CD4-positive, alpha-beta T cell (primary cell): ENCODE measurements around the gene ZNF267. TPM values are rescaled to one million over a fixed set of nuclear protein-coding genes. Genes with fewer than 3 reads are reported as not detected.
"Not testable (repeated sequence)": the region's sequence is repeated elsewhere in the genome, so short reads cannot be mapped to it uniquely, and the experiment has no call there.

Experiments
- ATAC-seq: fragments of 200-7000 bp; cut with Tn5 transposase; one replicate; pipeline ENCODE4 v1.10.0; 2022; ENCODE audit warnings: mild to moderate bottlenecking; ENCODE audit not compliant: poor library complexity
- CTCF ChIA-PET: fragments of 350-600 bp; sonication (Branson Sonifier 250); formaldehyde crosslinking; loops from one replicate; lab custom pipeline; 2021; ENCODE audit warnings: antibody characterized with exemption, inconsistent platforms; lab: Charles Lee
- POLR2A ChIA-PET: fragments of 350-600 bp; sonication (Branson Sonifier 250); formaldehyde crosslinking; loops from one replicate; lab custom pipeline; 2021; ENCODE audit warnings: antibody characterized with exemption, inconsistent platforms; lab: Charles Lee
- DNase-seq, 14 experiments: peaks; one replicate each; pipeline ENCODE4 v3.0.0-alpha.2; 2013 to 2020; ENCODE audit warnings: mixed read lengths in 2 of 14
- H3K27ac ChIP-seq, 2 donors: one replicate each; pipeline versions ENCODE4 v1.5.1 to v1.7.0; 2013; ENCODE audit warnings: low read length in 2 of 2, low read depth in 1 of 2, mild to moderate bottlenecking in 1 of 2
- H3K27me3 ChIP-seq, 2 experiments: 1 replicate in 1 of 2; 2 replicates in 1 of 2; pipeline versions ENCODE4 v1.6.1 to v1.7.0; 2013; ENCODE audit warnings: low read length in 2 of 2, control low read depth in 1 of 2, mild to moderate bottlenecking in 1 of 2, moderate library complexity in 1 of 2; ENCODE audit not compliant: insufficient read depth in 2 of 2, control insufficient read depth in 1 of 2
- H3K36me3 ChIP-seq: one replicate; pipeline ENCODE4 v1.6.1; 2013; ENCODE audit warnings: low read length, control low read depth; ENCODE audit not compliant: insufficient read depth
- H3K4me1 ChIP-seq: one replicate; pipeline ENCODE4 v1.6.1; 2013; ENCODE audit warnings: low read length, control low read depth; ENCODE audit not compliant: insufficient read depth
- H3K4me3 ChIP-seq: one replicate; pipeline ENCODE4 v1.5.1; 2013; ENCODE audit warnings: mild to moderate bottlenecking, low read length, moderate library complexity
- H3K9me3 ChIP-seq, 2 experiments: 1 replicate in 1 of 2; 2 replicates in 1 of 2; pipeline versions ENCODE4 v1.6.1 to v1.7.0; 2013; ENCODE audit warnings: low read length in 2 of 2, mild to moderate bottlenecking in 2 of 2, control low read depth in 1 of 2, moderate library complexity in 1 of 2; ENCODE audit not compliant: control insufficient read depth in 1 of 2, insufficient read depth in 1 of 2
- H3K27ac Mint-ChIP-seq: one replicate; pipeline ENCODE4 v1.8.0; 2020; ENCODE audit warnings: mixed read lengths
- H3K27me3 Mint-ChIP-seq: one replicate; pipeline ENCODE4 v1.8.0; 2021; ENCODE audit warnings: mixed read lengths
- H3K36me3 Mint-ChIP-seq: one replicate; pipeline ENCODE4 v1.8.0; 2021; ENCODE audit warnings: low read depth, mixed read lengths
- H3K4me1 Mint-ChIP-seq: one replicate; pipeline ENCODE4 v1.8.0; 2021; ENCODE audit warnings: low read depth, mixed read lengths
- H3K4me3 Mint-ChIP-seq: one replicate; pipeline ENCODE4 v1.8.0; 2020; ENCODE audit warnings: mild to moderate bottlenecking, mixed read lengths
- H3K9me3 Mint-ChIP-seq: one replicate; pipeline ENCODE4 v1.8.0; 2020; ENCODE audit warnings: mixed read lengths
- intact Hi-C, 2 experiments: fragments of 100-400 bp; cut with DNase I in 1 of 2; cut with micrococcal nuclease in 1 of 2; formaldehyde crosslinking; loops; one replicate each; pipeline versions ENCODE4 v1.15.1 to v1.9.0; 2023 to 2025; cut with DNase I, micrococcal nuclease
- total RNA-seq, 174 experiments: library from RNA in 2 of 174; stranded (reverse) in 2 of 174; gene quantifications; one replicate each; pipeline ENCODE4 v1.2.3 and lab custom pipeline; 2021 to 2026
- TF ChIP-seq, protein P1 (sequence below): fragments of 200-600 bp; IDR thresholded peaks from one replicate; pipeline ENCODE4 v1.8.0; 2022; ENCODE audit warnings: antibody characterized with exemption, mild to moderate bottlenecking

Gene ZNF267
- total RNA-seq, 2 experiments from 2014 or later, result 56.0 to 57.9 TPM

GRCh38 chr16:31916056-31916488 lies 42.5 kb downstream of the ZNF267 start:
- no peak overlapping the region for H3K4me3 Mint-ChIP-seq
- peaks cover 28 to 100% of the 10 kb centered on the region in 2 experiments for H3K9me3 ChIP-seq
- H3K4me3 ChIP-seq, result no peak overlapping the region
- H3K9me3 Mint-ChIP-seq, result peaks cover 38% of the 10 kb centered on the region
- peaks cover 53% of the 10 kb centered on the region for H3K36me3 ChIP-seq
- H3K36me3 Mint-ChIP-seq, result peaks cover 95% of the 10 kb centered on the region
- H3K27ac ChIP-seq, result no peak overlapping the region
- TF ChIP-seq, protein P1, sequence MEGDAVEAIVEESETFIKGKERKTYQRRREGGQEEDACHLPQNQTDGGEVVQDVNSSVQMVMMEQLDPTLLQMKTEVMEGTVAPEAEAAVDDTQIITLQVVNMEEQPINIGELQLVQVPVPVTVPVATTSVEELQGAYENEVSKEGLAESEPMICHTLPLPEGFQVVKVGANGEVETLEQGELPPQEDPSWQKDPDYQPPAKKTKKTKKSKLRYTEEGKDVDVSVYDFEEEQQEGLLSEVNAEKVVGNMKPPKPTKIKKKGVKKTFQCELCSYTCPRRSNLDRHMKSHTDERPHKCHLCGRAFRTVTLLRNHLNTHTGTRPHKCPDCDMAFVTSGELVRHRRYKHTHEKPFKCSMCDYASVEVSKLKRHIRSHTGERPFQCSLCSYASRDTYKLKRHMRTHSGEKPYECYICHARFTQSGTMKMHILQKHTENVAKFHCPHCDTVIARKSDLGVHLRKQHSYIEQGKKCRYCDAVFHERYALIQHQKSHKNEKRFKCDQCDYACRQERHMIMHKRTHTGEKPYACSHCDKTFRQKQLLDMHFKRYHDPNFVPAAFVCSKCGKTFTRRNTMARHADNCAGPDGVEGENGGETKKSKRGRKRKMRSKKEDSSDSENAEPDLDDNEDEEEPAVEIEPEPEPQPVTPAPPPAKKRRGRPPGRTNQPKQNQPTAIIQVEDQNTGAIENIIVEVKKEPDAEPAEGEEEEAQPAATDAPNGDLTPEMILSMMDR, result no peak
- CTCF ChIA-PET, result no interaction called here
- H3K4me1 ChIP-seq, result no peaks in the 10 kb centered on the region
- no peak overlapping the region for H3K27ac Mint-ChIP-seq
- intact Hi-C loops, result no loop called here
- POLR2A ChIA-PET, result no interaction called here
- ATAC-seq (no peak), DNase-seq (no peak)
- peaks cover 10% of the 10 kb centered on the region for H3K4me1 Mint-ChIP-seq
- no peaks in the 10 kb centered on the region for H3K27me3 ChIP-seq
- H3K27me3 Mint-ChIP-seq, result no peaks in the 10 kb centered on the region

- intact Hi-C loops, result loop anchor here in 1 of 2 experiments (2.0 kb wide), 1 partner anchor 44 kb away; no protein-coding TSS in a partner anchor
Observed at GRCh38 chr16:31920373-31920772, 46.8 kb downstream of the ZNF267 start.

DNA sequence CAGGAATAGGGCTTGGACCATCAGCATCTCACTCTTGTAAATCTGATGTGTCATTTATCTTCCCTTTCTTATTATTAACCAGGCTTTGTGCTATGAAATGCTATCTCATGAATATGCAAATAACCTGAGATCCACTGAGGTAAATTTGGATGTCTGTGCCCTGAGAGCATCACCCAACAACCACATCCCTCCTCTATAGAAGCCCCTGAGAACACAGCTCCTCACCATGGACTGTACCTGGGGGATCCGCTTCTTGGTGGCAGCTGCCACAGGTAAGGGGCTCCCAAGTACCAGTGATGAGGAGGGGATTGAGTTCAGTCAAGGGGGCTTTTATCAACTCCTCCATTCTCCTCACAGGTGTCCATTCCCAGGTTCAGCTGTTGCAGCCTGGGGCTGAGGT lies 78.2 kb downstream of the ZNF267 start:
- ATAC-seq, result peak; percentile 68

More at GRCh38 chr16:31920373-31920772, 46.8 kb downstream of the ZNF267 start:
- H3K4me3 Mint-ChIP-seq, result no peak overlapping the region
- no peaks in the 10 kb centered on the region for H3K4me1 Mint-ChIP-seq
- Histone ChIP-seq H3K4me1 (no peaks in the 10 kb centered on the region), H3K9me3 (peaks cover 16 to 95% of the 10 kb centered on the region in 2 experiments), H3K4me3 (no peak overlapping the region), H3K36me3 (peaks cover 14% of the 10 kb centered on the region), H3K27me3 (no peaks in the 10 kb centered on the region), H3K27ac (no peak overlapping the region)
- H3K36me3 Mint-ChIP-seq, result peaks cover 80% of the 10 kb centered on the region
- POLR2A ChIA-PET, result no interaction called here
- no peaks in the 10 kb centered on the region for H3K27me3 Mint-ChIP-seq
- CTCF ChIA-PET, result no interaction called here
- H3K27ac Mint-ChIP-seq, result no peak overlapping the region
- TF ChIP-seq, protein P1, result no peak
- ATAC-seq, result no peak
- H3K9me3 Mint-ChIP-seq, result peaks cover 23% of the 10 kb centered on the region
- DNase-seq, result no peak

GRCh38 chr16:31952206-31952605 lies 78.6 kb downstream of the ZNF267 start:
- DNase-seq, result peak in 8 of 14 experiments; percentile 6 to 65 (median 30)

More for the DNA sequence above, 78.2 kb downstream of the ZNF267 start:
- H3K4me1 ChIP-seq, H3K4me3 ChIP-seq, H3K36me3 Mint-ChIP-seq, intact Hi-C loops, H3K9me3 Mint-ChIP-seq, DNase-seq, H3K36me3 ChIP-seq, H3K9me3 ChIP-seq, H3K27me3 ChIP-seq, H3K4me3 Mint-ChIP-seq, POLR2A ChIA-PET, H3K27ac ChIP-seq, CTCF ChIA-PET, H3K27me3 Mint-ChIP-seq: not testable (repeated sequence)
- Mint-ChIP-seq H3K27ac (peak overlapping the region; percentile 62), H3K4me1 (peaks cover 17% of the 10 kb centered on the region)

DNA sequence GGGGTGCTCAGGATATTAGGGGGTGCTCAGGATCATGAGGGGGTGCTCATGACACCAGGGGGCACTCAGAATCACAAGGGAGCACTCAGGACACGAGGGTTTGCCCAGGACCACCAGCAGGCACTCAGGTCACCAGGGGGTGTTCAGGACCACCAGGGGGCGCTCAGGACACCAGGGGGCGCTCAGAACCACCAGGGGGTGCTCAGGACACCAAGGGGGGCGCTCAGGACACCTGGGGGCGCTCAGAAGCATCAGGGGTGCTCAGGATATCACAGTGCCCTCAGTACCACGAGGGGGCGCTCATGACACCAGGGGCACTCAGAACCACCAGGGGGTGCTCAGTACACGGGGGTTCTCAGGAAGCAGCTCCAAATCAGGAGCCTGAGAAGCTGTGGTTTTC lies 82.6 kb downstream of the ZNF267 start:
- peak in 7 of 14 experiments; percentile 6 to 68 (median 19) for DNase-seq
- POLR2A ChIA-PET, H3K27me3 Mint-ChIP-seq, H3K27me3 ChIP-seq, intact Hi-C loops, H3K36me3 ChIP-seq, H3K27ac ChIP-seq, H3K27ac Mint-ChIP-seq, H3K4me1 ChIP-seq, H3K9me3 Mint-ChIP-seq, H3K9me3 ChIP-seq, H3K36me3 Mint-ChIP-seq, H3K4me3 Mint-ChIP-seq, H3K4me3 ChIP-seq, ATAC-seq: not testable (repeated sequence)
- H3K4me1 Mint-ChIP-seq, result peaks cover 11% of the 10 kb centered on the region
- CTCF ChIA-PET, result interaction anchor here (1.2 kb wide), 2 partner anchors 79 to 88 kb away, joined by 4 to 5 read pairs; no protein-coding TSS in a partner anchor

More at GRCh38 chr16:31952206-31952605, 78.6 kb downstream of the ZNF267 start:
- intact Hi-C loops, H3K27me3 ChIP-seq, H3K4me3 Mint-ChIP-seq, H3K27ac ChIP-seq, POLR2A ChIA-PET, H3K9me3 ChIP-seq, H3K36me3 ChIP-seq, H3K4me3 ChIP-seq, H3K9me3 Mint-ChIP-seq, CTCF ChIA-PET, H3K36me3 Mint-ChIP-seq, H3K27me3 Mint-ChIP-seq, H3K4me1 ChIP-seq: not testable (repeated sequence)
- peak; percentile 91 for ATAC-seq
- H3K27ac Mint-ChIP-seq, result peak overlapping the region; percentile 62
- H3K4me1 Mint-ChIP-seq, result peaks cover 17% of the 10 kb centered on the region
